ENCODE results near the gene KPNB1. TPM values are rescaled to one million over a fixed set of nuclear protein-coding genes. Genes with fewer than 3 reads are reported as not detected.

Gene KPNB1
- total and polyA plus RNA-seq, 4 donors: 40.1 to 258 (median 158) TPM

DNA sequence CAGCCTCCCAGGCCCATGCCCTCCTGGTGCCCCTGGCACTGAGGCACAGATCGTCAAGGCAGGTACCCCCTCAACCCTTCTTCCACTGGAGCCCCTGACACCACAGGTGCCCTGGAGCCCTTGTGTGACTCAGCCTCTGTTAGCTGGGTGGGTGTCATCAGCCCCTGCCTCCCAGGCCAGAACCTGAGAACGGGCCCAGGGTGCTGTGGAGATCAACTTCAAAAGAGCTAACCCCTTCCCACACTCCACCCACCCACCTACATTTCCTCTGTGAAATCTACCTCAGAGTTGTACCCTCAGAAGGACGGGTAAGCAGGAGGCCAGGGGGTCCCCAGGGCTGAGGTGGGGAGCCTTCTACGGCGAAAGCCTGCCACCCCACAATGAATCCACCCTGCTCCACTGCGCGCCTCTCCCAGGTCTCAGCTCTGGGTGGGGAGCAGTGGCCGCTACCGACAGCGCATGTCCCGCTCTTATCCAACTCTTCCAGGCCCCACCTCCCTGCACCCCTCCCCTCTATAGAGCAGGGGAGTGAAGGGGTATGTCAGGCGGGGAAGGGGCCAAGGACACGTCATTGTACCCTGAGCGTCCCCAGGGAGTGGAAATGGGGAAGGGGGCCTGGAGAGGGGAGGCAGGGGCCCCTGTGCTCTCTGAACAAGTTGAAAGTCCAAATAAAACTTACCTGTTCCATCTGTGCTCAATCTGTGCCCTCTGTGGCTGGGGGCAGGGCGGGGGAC lies 61.8 kb downstream of the KPNB1 start:
- H3K36me3 ChIP-seq (ENCODE audit: control insufficient read depth in 4 of 4, insufficient read depth in 4 of 4, low read length in 4 of 4): peaks cover 0 to 16% (median 8%) of the 10 kb centered on the region in 4 donors
- TF ChIP-seq, protein P1, sequence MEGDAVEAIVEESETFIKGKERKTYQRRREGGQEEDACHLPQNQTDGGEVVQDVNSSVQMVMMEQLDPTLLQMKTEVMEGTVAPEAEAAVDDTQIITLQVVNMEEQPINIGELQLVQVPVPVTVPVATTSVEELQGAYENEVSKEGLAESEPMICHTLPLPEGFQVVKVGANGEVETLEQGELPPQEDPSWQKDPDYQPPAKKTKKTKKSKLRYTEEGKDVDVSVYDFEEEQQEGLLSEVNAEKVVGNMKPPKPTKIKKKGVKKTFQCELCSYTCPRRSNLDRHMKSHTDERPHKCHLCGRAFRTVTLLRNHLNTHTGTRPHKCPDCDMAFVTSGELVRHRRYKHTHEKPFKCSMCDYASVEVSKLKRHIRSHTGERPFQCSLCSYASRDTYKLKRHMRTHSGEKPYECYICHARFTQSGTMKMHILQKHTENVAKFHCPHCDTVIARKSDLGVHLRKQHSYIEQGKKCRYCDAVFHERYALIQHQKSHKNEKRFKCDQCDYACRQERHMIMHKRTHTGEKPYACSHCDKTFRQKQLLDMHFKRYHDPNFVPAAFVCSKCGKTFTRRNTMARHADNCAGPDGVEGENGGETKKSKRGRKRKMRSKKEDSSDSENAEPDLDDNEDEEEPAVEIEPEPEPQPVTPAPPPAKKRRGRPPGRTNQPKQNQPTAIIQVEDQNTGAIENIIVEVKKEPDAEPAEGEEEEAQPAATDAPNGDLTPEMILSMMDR (IDR thresholded peaks at IDR 0.05; ENCODE audit: control extremely low read depth, extremely low read depth): no peak
- H3K9ac ChIP-seq (ENCODE audit: insufficient read depth in 1 of 2, low read length in 2 of 2): no peak overlapping the region
- DNase-seq (no peak), ATAC-seq (ENCODE audit: insufficient read depth, low FRiP score) (no peak)
- 94% methylated on average over 15 of the region's 15 CpGs for WGBS, 2 donors
- no peak overlapping the region for H3K4me3 ChIP-seq
- no peaks in the 10 kb centered on the region for H3K9me3 ChIP-seq (ENCODE audit: control insufficient read depth in 4 of 4, insufficient read depth in 3 of 4, low read length in 3 of 4)
- peaks cover 0 to 6% (median 3%) of the 10 kb centered on the region in 5 donors for H3K4me1 ChIP-seq (ENCODE audit: control insufficient read depth in 5 of 5, insufficient read depth in 5 of 5, low read length in 5 of 5)
- H3K27me3 ChIP-seq (ENCODE audit: control insufficient read depth in 3 of 3, insufficient read depth in 3 of 3, low read length in 2 of 3): peaks cover 0 to 7% (median 0%) of the 10 kb centered on the region in 3 donors
- no peak overlapping the region for H3K27ac ChIP-seq (ENCODE audit: low read depth in 1 of 2, low read length in 1 of 2)

DNA sequence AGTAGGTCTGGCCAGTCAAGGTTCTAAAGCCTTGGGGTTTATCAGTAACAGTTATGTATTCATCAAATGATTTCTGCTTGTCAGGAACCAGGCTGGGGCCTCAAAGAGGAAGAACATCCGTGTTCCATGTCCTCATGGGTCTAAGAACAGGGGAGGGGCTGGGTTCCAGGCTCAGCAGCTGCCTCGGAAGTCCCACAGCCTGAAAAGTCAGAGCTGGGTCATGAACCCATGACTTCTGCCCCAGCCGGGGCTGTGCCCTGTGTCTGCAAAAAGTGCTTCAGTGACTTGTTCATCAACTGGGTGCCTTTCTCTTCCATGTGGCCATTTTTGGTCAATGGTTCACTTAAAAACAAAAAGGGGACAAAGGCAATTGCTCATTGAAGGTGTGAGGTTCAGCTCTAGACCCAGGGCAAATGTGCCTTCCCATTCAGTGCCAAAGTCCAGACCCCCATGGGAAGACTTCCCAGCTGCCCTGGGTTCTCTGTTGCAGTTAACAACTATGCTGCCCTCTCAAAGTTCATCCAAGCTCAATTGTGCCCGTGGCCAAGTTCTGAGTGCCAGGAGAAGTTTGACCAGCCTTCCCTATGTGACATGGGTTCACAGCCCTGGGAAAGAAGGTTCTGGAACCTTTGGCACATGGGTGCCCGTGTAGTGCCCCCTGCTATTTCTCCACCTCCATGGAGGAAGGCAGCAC lies 62.8 kb downstream of the KPNB1 start:
- 53 to 54% methylated on average over 5 of the region's 5 CpGs for WGBS, 2 donors
- Histone ChIP-seq H3K27ac (ENCODE audit: low read depth in 1 of 2, low read length in 1 of 2) (no peak overlapping the region), H3K36me3 (ENCODE audit: control insufficient read depth in 4 of 4, insufficient read depth in 4 of 4, low read length in 4 of 4) (peaks cover 0 to 16% (median 8%) of the 10 kb centered on the region in 4 donors), H3K27me3 (ENCODE audit: control insufficient read depth in 3 of 3, insufficient read depth in 3 of 3, low read length in 2 of 3) (peaks cover 0 to 7% (median 0%) of the 10 kb centered on the region in 3 donors), H3K9ac (ENCODE audit: insufficient read depth in 1 of 2, low read length in 2 of 2) (no peak overlapping the region), H3K4me1 (ENCODE audit: control insufficient read depth in 5 of 5, insufficient read depth in 5 of 5, low read length in 5 of 5) (peaks cover 0 to 3% (median 0%) of the 10 kb centered on the region in 5 donors), H3K9me3 (ENCODE audit: control insufficient read depth in 4 of 4, insufficient read depth in 3 of 4, low read length in 3 of 4) (no peaks in the 10 kb centered on the region), H3K4me3 (no peak overlapping the region)
- DNase-seq: no peak
- TF ChIP-seq, protein P1 (IDR thresholded peaks at IDR 0.05; ENCODE audit: control extremely low read depth, extremely low read depth): no peak
- no peak for ATAC-seq (ENCODE audit: insufficient read depth, low FRiP score)

DNA sequence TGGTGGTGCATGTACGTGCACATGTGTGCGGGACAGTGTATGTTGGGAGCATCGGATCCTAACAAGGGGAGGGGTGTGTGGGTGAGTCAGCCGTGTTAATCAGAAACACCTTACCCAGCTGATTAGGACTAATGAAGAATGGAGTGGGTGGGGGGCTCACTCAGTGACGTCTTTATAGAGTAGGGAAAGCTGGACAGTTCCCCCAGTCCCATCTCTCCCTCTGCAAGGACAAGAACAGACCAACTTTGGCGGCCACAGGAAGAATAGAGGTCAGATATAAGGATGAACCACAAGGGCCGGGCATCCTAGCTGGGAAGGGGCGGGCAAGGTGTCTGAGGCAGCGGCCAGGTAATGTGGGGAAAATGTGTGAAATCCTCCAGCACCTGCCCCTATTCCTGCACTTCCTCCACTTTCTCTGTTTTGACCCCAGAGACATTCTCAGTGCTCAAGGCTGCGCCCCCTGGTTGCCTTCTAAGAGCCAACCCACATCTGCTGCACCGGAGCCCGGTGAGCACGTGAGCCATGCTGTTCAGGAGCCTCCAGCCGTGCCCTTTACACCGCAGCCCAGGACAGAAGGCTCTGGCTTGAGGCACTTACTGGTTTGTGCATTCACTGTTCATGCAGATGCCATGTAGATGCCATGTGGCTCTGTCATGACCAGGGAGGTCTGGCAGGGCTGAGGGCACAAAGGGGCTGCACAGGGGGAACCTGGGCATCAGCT lies 64.4 kb downstream of the KPNB1 start:
- DNase-seq: no peak
- TF ChIP-seq, protein P1 (IDR thresholded peaks at IDR 0.05; ENCODE audit: control extremely low read depth, extremely low read depth): no peak

More for the DNA sequence above, 64.4 kb downstream of the KPNB1 start:
- Histone ChIP-seq H3K9me3 (ENCODE audit: control insufficient read depth in 4 of 4, insufficient read depth in 3 of 4, low read length in 3 of 4) (no peaks in the 10 kb centered on the region), H3K27me3 (ENCODE audit: control insufficient read depth in 3 of 3, insufficient read depth in 3 of 3, low read length in 2 of 3) (peaks cover 0 to 12% (median 2%) of the 10 kb centered on the region in 3 donors), H3K36me3 (ENCODE audit: control insufficient read depth in 4 of 4, insufficient read depth in 4 of 4, low read length in 4 of 4) (peaks cover 0 to 15% (median 8%) of the 10 kb centered on the region in 4 donors), H3K27ac (ENCODE audit: low read depth in 1 of 2, low read length in 1 of 2) (no peak overlapping the region), H3K4me1 (ENCODE audit: control insufficient read depth in 5 of 5, insufficient read depth in 5 of 5, low read length in 5 of 5) (peaks cover 0 to under 1% (median 0%) of the 10 kb centered on the region in 5 donors), H3K9ac (ENCODE audit: insufficient read depth in 1 of 2, low read length in 2 of 2) (no peak overlapping the region), H3K4me3 (no peak overlapping the region)
- 50 to 72% methylated on average over 15 of the region's 15 CpGs for WGBS, 2 donors
- ATAC-seq (ENCODE audit: insufficient read depth, low FRiP score): no peak

All from lung (tissue), 12 donors.